KMS-11 (cell line): ENCODE measurements around the gene ZFYVE28.

Experiments
- H2AFZ ChIP-seq: fragments of 200-600 bp; sonication (generic); 2 replicates; pipeline ENCODE4 v1.6.1; 2016; ENCODE audit warnings: antibody characterized with exemption, mixed run types, low read depth
- H3K27ac ChIP-seq: fragments of 200-600 bp; sonication (generic); 2 replicates; pipeline ENCODE4 v1.6.1; 2016; ENCODE audit warnings: mild to moderate bottlenecking, mixed run types
- H3K27me3 ChIP-seq: fragments of 200-600 bp; sonication (generic); 2 replicates; pipeline ENCODE4 v1.6.1; 2017; ENCODE audit warnings: mild to moderate bottlenecking, low read depth, mixed run types, moderate library complexity; ENCODE audit not compliant: insufficient read depth
- H3K36me3 ChIP-seq: fragments of 200-600 bp; sonication (generic); 2 replicates; pipeline ENCODE4 v1.6.1; 2017; ENCODE audit warnings: mild to moderate bottlenecking, mixed run types; ENCODE audit not compliant: insufficient read depth
- H3K4me1 ChIP-seq: fragments of 200-600 bp; sonication (generic); 2 replicates; pipeline ENCODE4 v1.6.1; 2016; ENCODE audit warnings: mild to moderate bottlenecking, low read depth, mixed run types; ENCODE audit not compliant: poor library complexity, severe bottlenecking
- H3K4me2 ChIP-seq: fragments of 200-600 bp; sonication (generic); 2 replicates; pipeline ENCODE4 v1.7.0; 2016; ENCODE audit warnings: mild to moderate bottlenecking, mixed run types
- H3K4me3 ChIP-seq: fragments of 200-600 bp; sonication (generic); IDR thresholded peaks from 2 replicates; pipeline ENCODE4 v1.6.1; 2017; ENCODE audit warnings: low read depth, low read length, mixed read lengths; ENCODE audit not compliant: insufficient read depth
- H3K79me2 ChIP-seq: fragments of 200-600 bp; sonication (generic); 2 replicates; pipeline ENCODE4 v1.6.1; 2016; ENCODE audit warnings: low read depth, mixed run types; ENCODE audit not compliant: insufficient read depth
- H3K9ac ChIP-seq: fragments of 200-600 bp; sonication (generic); 2 replicates; pipeline ENCODE4 v1.6.1; 2016; ENCODE audit warnings: mild to moderate bottlenecking, mixed run types
- H4K20me1 ChIP-seq: fragments of 200-600 bp; sonication (generic); 2 replicates; pipeline ENCODE4 v1.6.1; 2016; ENCODE audit warnings: mild to moderate bottlenecking, mixed run types; ENCODE audit not compliant: insufficient read depth
- CTCF ChIP-seq: fragments of 200-600 bp; sonication (generic); conservative IDR thresholded peaks from 2 replicates; pipeline ENCODE4 v1.6.1; 2017; ENCODE audit warnings: low read depth, mild to moderate bottlenecking, antibody characterized with exemption, low read length, moderate library complexity, mixed read lengths

Gene ZFYVE28

GRCh38 chr4:2267841-2268240 lies 150.6 kb downstream of the ZFYVE28 start:
- no peak overlapping the region for H3K27ac ChIP-seq
- no peak for TF ChIP-seq CTCF
- H3K4me3 ChIP-seq: no peak overlapping the region
- no peaks in the 10 kb centered on the region for H3K27me3 ChIP-seq
- H2AFZ ChIP-seq: no peak overlapping the region
- H3K4me1 ChIP-seq: no peaks in the 10 kb centered on the region
- no peaks in the 10 kb centered on the region for H4K20me1 ChIP-seq
- H3K4me2 ChIP-seq: no peak overlapping the region
- H3K9ac ChIP-seq: no peak overlapping the region
- no peaks in the 10 kb centered on the region for H3K36me3 ChIP-seq
- no peaks in the 10 kb centered on the region for H3K79me2 ChIP-seq

DNA sequence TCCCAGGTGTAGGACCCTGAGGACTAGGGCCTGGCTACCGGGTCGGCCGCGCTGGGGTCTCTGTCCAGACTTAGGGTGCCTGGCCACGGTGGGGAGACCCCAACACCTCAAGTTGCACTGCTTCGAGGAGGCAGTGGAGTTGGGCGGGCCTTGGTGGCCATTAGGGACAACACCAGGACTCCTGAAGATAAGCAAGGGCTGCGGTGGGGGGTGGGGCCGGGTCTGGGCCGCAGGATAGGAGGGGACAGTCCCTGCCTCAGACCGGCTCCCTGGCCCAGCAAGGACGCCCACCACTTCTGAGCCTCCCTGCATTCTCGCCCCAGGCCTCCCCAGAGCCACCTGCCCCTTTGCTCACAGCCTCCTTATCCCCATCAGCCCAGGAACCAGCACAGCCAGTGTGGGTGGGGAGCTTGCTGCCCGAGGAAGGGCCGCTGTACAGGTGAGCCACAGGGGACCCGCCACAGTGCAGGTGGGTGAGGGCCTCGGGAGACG lies 151.1 kb downstream of the ZFYVE28 start:
- no peaks in the 10 kb centered on the region for H3K36me3 ChIP-seq
- H3K4me1 ChIP-seq: no peaks in the 10 kb centered on the region
- H3K27ac ChIP-seq: no peak overlapping the region
- no peak overlapping the region for H3K4me2 ChIP-seq
- H3K27me3 ChIP-seq: no peaks in the 10 kb centered on the region
- H3K79me2 ChIP-seq: no peaks in the 10 kb centered on the region
- H2AFZ ChIP-seq: no peak overlapping the region
- TF ChIP-seq CTCF: no peak
- H4K20me1 ChIP-seq: no peaks in the 10 kb centered on the region
- H3K9ac ChIP-seq: no peak overlapping the region
- H3K4me3 ChIP-seq: no peak overlapping the region

DNA sequence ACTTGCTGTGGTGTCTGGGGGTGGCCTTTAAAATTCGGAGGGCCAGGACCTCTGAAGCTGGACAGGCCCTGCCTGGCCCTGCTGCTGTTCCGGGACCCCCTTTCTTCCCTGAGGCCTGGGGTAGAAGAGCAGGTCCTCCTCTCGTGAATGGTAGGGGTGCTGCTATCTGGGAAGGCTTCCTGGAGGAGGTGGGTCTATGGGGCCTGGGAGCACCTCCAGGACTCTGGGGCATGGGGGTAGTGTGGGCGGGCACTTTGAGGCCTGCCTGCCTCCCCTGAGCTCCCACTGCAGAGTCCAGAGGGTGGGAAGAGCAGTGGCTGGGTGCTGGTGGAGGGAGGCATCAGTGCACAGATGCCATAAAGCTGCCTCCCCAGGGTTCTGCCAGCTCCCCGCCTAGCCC lies 151.6 kb downstream of the ZFYVE28 start:
- H3K4me1 ChIP-seq: no peaks in the 10 kb centered on the region
- TF ChIP-seq CTCF: no peak

GRCh38 chr4:2266181-2266580 lies 152.3 kb downstream of the ZFYVE28 start:
- no peaks in the 10 kb centered on the region for H3K4me1 ChIP-seq
- no peak overlapping the region for H3K27ac ChIP-seq
- TF ChIP-seq CTCF: no peak
- no peak overlapping the region for H3K9ac ChIP-seq
- H3K4me2 ChIP-seq: no peak overlapping the region
- no peaks in the 10 kb centered on the region for H3K79me2 ChIP-seq
- H3K36me3 ChIP-seq: no peaks in the 10 kb centered on the region
- H2AFZ ChIP-seq: no peak overlapping the region
- no peak overlapping the region for H3K4me3 ChIP-seq
- no peaks in the 10 kb centered on the region for H3K27me3 ChIP-seq
- H4K20me1 ChIP-seq: no peaks in the 10 kb centered on the region

More for the DNA sequence above, 151.6 kb downstream of the ZFYVE28 start:
- Histone ChIP-seq H3K36me3 (no peaks in the 10 kb centered on the region), H3K9ac (no peak overlapping the region), H3K4me3 (no peak overlapping the region), H3K79me2 (no peaks in the 10 kb centered on the region), H3K27me3 (no peaks in the 10 kb centered on the region), H3K4me2 (no peak overlapping the region), H2AFZ (no peak overlapping the region), H4K20me1 (no peaks in the 10 kb centered on the region), H3K27ac (no peak overlapping the region)
